Mucosa of descending colon (tissue), 3 donors: ENCODE measurements around the gene ERBB4. TPM values are rescaled to one million over a fixed set of nuclear protein-coding genes. Genes with fewer than 3 reads are reported as not detected.

Source experiments
- ATAC-seq: fragments of 200-7000 bp; cut with Tn5 transposase; one replicate; pipeline ENCODE4 v1.9.1; 2020; ENCODE audit warnings: mild to moderate bottlenecking, moderate library complexity
- DNase-seq, 3 donors: peaks; one replicate each; pipeline ENCODE4 v3.0.0-alpha.2; 2020
- H3K36me3 ChIP-seq: fragments of 200-600 bp; one replicate; pipeline ENCODE4 v1.8.0; 2021; ENCODE audit warnings: low read depth, mild to moderate bottlenecking
- H3K4me1 ChIP-seq: fragments of 200-600 bp; one replicate; pipeline ENCODE4 v1.8.0; 2021; ENCODE audit warnings: low read depth, mild to moderate bottlenecking
- H3K4me3 ChIP-seq: fragments of 200-600 bp; one replicate; pipeline ENCODE4 v1.8.0; 2021; ENCODE audit warnings: mild to moderate bottlenecking
- H3K9me3 ChIP-seq: fragments of 200-600 bp; one replicate; pipeline ENCODE4 v1.8.0; 2021; ENCODE audit warnings: mild to moderate bottlenecking
- intact Hi-C, 2 donors: fragments of 100-400 bp; cut with DNase I in 1 of 2; cut with micrococcal nuclease in 1 of 2; formaldehyde crosslinking; loops; one replicate each; pipeline versions ENCODE4 v1.11.0 to v1.11.1; 2022; cut with DNase I, micrococcal nuclease
- total RNA-seq, 3 donors: library from RNA; stranded (reverse); fragmentation: NEBNext Ultra II Directional in 2 of 3; extraction: Animal tissue kit (Norgen Biotek cat#: 25700) in 2 of 3; gene quantifications; one replicate each; pipeline versions ENCODE4 v1.2.1 to v1.2.4, GENCODE V29; 2021 to 2023
- TF ChIP-seq, protein P1 (sequence below): fragments of 200-600 bp; IDR thresholded peaks from one replicate; pipeline ENCODE4 v1.8.0; 2022; ENCODE audit warnings: antibody characterized with exemption, mild to moderate bottlenecking
- donor health status: DM: no; HTN: no; CAD: no; lungs with moderate emphysema.
- donor health status: DM: no; HTN: no; CAD: no.
- donor health status: DM: no; HTN: yes; CAD: no.

Gene ERBB4
- total RNA-seq, 3 donors from 2014 or later, result 0.05 to 0.25 TPM; not detected in 1

- intact Hi-C loops, result no loop called here
- TF ChIP-seq, protein P1, sequence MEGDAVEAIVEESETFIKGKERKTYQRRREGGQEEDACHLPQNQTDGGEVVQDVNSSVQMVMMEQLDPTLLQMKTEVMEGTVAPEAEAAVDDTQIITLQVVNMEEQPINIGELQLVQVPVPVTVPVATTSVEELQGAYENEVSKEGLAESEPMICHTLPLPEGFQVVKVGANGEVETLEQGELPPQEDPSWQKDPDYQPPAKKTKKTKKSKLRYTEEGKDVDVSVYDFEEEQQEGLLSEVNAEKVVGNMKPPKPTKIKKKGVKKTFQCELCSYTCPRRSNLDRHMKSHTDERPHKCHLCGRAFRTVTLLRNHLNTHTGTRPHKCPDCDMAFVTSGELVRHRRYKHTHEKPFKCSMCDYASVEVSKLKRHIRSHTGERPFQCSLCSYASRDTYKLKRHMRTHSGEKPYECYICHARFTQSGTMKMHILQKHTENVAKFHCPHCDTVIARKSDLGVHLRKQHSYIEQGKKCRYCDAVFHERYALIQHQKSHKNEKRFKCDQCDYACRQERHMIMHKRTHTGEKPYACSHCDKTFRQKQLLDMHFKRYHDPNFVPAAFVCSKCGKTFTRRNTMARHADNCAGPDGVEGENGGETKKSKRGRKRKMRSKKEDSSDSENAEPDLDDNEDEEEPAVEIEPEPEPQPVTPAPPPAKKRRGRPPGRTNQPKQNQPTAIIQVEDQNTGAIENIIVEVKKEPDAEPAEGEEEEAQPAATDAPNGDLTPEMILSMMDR, result no peak
- no peak overlapping the region for H3K4me3 ChIP-seq
- H3K9me3 ChIP-seq, result peaks cover 27% of the 10 kb centered on the region
- H3K36me3 ChIP-seq, result no peaks in the 10 kb centered on the region
- ATAC-seq (no peak), DNase-seq (no peak)
- no peaks in the 10 kb centered on the region for H3K4me1 ChIP-seq
Measured at GRCh38 chr2:212050871-212051270, 487.7 kb downstream of the ERBB4 start.

DNA sequence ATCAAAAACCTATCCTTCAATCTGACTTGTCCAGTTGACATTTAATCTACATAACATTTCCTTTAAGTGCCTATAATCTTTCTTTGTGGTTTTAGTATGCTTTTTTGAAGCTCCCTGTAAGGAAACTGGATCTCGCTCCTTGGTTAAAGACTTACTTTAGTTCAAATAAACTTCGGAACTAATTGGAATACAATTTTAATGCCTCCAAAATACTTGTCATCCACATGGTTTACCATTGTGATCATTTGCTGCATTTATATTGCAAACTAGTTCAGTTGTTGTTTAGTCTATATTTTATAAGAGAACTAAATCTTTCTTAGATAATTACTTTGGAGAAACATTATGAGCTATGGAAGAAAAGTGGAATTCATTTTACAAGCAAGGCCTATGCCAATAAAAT lies 496.0 kb downstream of the ERBB4 start:
- Histone ChIP-seq H3K9me3 (no peaks in the 10 kb centered on the region), H3K4me3 (no peak overlapping the region), H3K36me3 (no peaks in the 10 kb centered on the region), H3K4me1 (no peaks in the 10 kb centered on the region)
- no peak for ATAC-seq
- intact Hi-C loops, result no loop called here
- no peak for DNase-seq
- TF ChIP-seq, protein P1, result no peak

GRCh38 chr2:212037062-212037461 lies 501.5 kb downstream of the ERBB4 start:
- intact Hi-C loops, result no loop called here
- Histone ChIP-seq H3K4me1 (no peaks in the 10 kb centered on the region), H3K36me3 (no peaks in the 10 kb centered on the region), H3K4me3 (no peak overlapping the region), H3K9me3 (no peaks in the 10 kb centered on the region)
- DNase-seq, result no peak
- TF ChIP-seq, protein P1, result no peak
- ATAC-seq, result no peak

GRCh38 chr2:212034841-212035585 lies 503.6 kb downstream of the ERBB4 start:
- no peaks in the 10 kb centered on the region for H3K36me3 ChIP-seq
- ATAC-seq (no peak), DNase-seq (no peak)
- TF ChIP-seq, protein P1, result no peak
- no peak overlapping the region for H3K4me3 ChIP-seq
- intact Hi-C loops, result no loop called here
- no peaks in the 10 kb centered on the region for H3K4me1 ChIP-seq
- no peaks in the 10 kb centered on the region for H3K9me3 ChIP-seq

- Histone ChIP-seq H3K4me1 (no peaks in the 10 kb centered on the region), H3K36me3 (no peaks in the 10 kb centered on the region), H3K9me3 (no peaks in the 10 kb centered on the region), H3K4me3 (no peak overlapping the region)
- no peak for ATAC-seq
- DNase-seq, result no peak
- intact Hi-C loops, result no loop called here
- TF ChIP-seq, protein P1, result no peak
Measured at GRCh38 chr2:212033888-212034287, 504.7 kb downstream of the ERBB4 start.
